ENCODE measurements around the gene DNAI1.

DNA sequence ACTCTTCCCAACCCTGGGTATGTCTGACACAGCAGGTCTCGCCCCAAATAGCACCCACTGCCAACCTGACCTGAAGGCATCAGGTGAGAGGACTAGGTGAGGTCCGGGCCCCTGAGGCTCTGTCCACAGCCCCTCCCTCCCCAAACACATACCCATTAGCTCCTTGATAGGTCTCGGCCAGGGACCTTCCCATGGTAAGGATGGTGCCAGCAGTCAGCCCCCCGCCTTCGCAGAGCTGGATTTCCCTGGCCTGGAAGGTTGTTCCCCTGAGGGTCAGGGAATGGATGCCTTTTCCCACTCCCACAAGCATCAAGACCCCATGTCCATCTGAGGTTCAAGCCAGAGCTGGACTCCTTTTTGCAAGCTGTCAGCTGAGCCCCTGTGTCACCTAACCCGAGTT is 61.5 kb downstream of the DNAI1 start:
- TF ChIP-seq TAF1 (IDR thresholded peaks at IDR 0.05; ENCODE audit: low read depth) (no peak), YY1 (IDR thresholded peaks at IDR 0.05; ENCODE audit: low read depth) (no peak), CEBPB (IDR thresholded peaks at IDR 0.05) (no peak), EGR1 (IDR thresholded peaks at IDR 0.05) (no peak), RAD21 (IDR thresholded peaks at IDR 0.05; ENCODE audit: low read depth) (no peak), TEAD4 (IDR thresholded peaks at IDR 0.05) (no peak), EP300 (IDR thresholded peaks at IDR 0.05; ENCODE audit: borderline replicate concordance) (no peak), CREB1 (IDR thresholded peaks at IDR 0.05; ENCODE audit: low read depth) (no peak), ZBTB7A (IDR thresholded peaks at IDR 0.05; ENCODE audit: low read depth) (no peak), TCF12 (IDR thresholded peaks at IDR 0.05; ENCODE audit: low read depth) (no peak)
- TF ChIP-seq, protein P1, sequence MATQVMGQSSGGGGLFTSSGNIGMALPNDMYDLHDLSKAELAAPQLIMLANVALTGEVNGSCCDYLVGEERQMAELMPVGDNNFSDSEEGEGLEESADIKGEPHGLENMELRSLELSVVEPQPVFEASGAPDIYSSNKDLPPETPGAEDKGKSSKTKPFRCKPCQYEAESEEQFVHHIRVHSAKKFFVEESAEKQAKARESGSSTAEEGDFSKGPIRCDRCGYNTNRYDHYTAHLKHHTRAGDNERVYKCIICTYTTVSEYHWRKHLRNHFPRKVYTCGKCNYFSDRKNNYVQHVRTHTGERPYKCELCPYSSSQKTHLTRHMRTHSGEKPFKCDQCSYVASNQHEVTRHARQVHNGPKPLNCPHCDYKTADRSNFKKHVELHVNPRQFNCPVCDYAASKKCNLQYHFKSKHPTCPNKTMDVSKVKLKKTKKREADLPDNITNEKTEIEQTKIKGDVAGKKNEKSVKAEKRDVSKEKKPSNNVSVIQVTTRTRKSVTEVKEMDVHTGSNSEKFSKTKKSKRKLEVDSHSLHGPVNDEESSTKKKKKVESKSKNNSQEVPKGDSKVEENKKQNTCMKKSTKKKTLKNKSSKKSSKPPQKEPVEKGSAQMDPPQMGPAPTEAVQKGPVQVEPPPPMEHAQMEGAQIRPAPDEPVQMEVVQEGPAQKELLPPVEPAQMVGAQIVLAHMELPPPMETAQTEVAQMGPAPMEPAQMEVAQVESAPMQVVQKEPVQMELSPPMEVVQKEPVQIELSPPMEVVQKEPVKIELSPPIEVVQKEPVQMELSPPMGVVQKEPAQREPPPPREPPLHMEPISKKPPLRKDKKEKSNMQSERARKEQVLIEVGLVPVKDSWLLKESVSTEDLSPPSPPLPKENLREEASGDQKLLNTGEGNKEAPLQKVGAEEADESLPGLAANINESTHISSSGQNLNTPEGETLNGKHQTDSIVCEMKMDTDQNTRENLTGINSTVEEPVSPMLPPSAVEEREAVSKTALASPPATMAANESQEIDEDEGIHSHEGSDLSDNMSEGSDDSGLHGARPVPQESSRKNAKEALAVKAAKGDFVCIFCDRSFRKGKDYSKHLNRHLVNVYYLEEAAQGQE (IDR thresholded peaks at IDR 0.05; ENCODE audit: low read depth) = no peak
- TF ChIP-seq, protein P2, sequence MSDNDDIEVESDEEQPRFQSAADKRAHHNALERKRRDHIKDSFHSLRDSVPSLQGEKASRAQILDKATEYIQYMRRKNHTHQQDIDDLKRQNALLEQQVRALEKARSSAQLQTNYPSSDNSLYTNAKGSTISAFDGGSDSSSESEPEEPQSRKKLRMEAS (IDR thresholded peaks at IDR 0.05) = no peak
- TF ChIP-seq, protein P3, sequence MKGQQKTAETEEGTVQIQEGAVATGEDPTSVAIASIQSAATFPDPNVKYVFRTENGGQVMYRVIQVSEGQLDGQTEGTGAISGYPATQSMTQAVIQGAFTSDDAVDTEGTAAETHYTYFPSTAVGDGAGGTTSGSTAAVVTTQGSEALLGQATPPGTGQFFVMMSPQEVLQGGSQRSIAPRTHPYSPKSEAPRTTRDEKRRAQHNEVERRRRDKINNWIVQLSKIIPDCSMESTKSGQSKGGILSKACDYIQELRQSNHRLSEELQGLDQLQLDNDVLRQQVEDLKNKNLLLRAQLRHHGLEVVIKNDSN (IDR thresholded peaks at IDR 0.05) = no peak
